LNCaP clone FGC (cell line): ENCODE data around the gene ADGRL3.

Experiments used
- DNase-seq: peaks from one replicate; pipeline ENCODE4 v3.0.0-alpha.2; 2011; ENCODE audit warnings: low read depth
- H3K4me3 ChIP-seq: 2 replicates; pipeline ENCODE4 v1.5.1; 2011; ENCODE audit warnings: mild to moderate bottlenecking, low read depth, low read length, control low read depth
- CTCF ChIP-seq: IDR thresholded peaks from 2 replicates; pipeline ENCODE4 v1.5.1; 2012; ENCODE audit warnings: mild to moderate bottlenecking; ENCODE audit not compliant: control insufficient read depth, insufficient read depth; ENCODE audit errors: extremely low read depth

Gene ADGRL3

DNA sequence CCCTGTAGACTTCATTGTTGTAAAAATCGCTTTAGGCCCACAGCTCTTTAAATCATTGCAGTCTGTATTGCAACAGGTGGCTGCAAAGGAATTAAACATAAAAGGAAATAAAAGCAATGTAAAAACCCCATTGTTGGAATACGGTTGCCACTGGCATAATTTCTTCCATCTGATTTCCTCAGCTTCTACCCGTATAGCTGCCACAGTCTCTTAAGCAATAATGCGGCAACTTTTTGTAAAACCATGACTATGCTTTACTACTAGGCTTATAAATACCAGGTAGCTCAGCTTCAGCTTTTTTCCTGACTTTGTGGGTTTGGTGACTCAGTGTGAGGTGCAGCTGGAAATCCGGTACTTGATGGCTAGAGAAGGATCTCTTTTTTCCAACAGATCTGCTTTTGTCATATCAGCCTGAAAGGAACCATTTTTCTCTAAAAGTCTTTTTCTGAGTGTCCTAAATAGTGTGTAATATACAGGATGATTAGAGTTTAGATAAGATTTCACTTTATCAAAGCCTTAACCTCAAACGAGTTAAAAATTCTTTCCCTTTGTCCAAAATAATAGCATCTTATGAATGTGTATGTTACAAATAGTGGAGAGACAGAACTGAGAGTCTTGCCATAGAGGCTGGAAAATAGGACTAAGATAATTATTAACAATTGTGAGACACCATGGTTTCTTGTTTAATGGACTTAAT lies 268.0 kb downstream of the ADGRL3 start:
- no peak overlapping the region for H3K4me3 ChIP-seq
- DNase-seq = no peak
- TF ChIP-seq CTCF = no peak

- DNase-seq = no peak
- no peak overlapping the region for H3K4me3 ChIP-seq
- no peak for TF ChIP-seq CTCF
These were observed 273.2 kb downstream of the ADGRL3 start for GRCh38 chr4:61473306-61473705.

DNA sequence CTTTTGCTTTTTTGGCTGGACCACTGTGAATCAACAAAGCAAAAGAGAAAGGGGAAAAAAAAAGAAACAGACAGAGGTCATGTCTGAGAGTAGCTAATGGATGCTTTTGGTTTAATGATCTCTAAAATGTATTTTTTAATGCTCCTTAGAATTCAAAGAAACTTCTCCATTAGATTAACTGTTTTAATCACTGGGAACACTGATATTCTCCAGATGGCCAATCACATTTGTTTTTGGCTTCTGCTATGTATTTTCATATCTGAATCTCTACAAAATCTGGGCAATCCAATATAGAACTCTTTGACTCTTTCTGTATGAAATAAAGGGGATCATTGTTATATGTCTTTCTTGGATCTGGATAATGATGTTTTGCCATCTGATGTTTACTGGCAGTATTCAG lies 278.2 kb downstream of the ADGRL3 start:
- no peak overlapping the region for H3K4me3 ChIP-seq
- no peak for DNase-seq
- no peak for TF ChIP-seq CTCF

GRCh38 chr4:61485056-61485455 lies 284.9 kb downstream of the ADGRL3 start:
- TF ChIP-seq CTCF = no peak
- H3K4me3 ChIP-seq = no peak overlapping the region
- DNase-seq = no peak

- no peak for TF ChIP-seq CTCF
- H3K4me3 ChIP-seq = no peak overlapping the region
- DNase-seq = no peak
These were observed 289.8 kb downstream of the ADGRL3 start for GRCh38 chr4:61489927-61490326.

DNA sequence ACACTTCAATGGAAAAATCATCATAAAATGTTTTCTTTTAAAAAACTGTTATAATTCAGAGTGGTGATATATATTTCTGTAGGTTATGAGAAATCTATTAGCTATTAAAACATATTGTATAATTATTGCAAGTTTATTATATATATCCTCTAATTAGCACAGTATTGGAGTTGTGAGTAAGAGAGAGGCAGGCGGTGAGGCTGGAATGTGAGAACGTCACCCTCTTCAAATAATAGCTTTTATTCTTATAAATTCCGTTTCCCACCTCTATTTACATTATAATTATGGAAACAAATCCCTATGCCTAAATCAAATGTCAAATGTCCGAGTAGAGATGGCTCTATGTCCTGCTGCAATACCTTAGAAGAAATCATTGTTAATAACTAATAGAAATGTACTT lies 292.9 kb downstream of the ADGRL3 start:
- no peak for TF ChIP-seq CTCF
- DNase-seq = no peak
- no peak overlapping the region for H3K4me3 ChIP-seq

DNA sequence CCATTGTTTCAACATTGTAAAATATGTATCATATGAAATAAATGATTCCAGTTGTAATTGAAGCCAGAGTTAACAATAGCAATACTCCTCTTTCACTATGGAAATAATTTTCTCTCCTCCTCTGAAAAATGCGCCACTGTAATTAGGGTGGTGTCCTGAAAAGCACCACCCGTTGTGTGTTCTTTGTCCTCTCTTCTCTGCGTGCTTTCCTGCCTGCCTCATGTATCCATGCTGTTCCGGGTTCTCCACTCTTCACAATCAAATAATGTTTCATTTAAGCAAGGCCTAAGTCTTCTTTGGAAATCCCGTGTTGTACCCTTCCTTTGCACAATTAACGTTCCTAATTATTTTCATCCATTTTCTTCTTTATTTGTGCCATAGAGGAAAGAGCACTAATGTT lies 293.3 kb downstream of the ADGRL3 start:
- DNase-seq = no peak
- TF ChIP-seq CTCF = no peak
- no peak overlapping the region for H3K4me3 ChIP-seq
